DND-41 (cell line): ENCODE measurements around the gene ELOVL6.

Experiments
- ATAC-seq: fragments of 200-7000 bp; cut with Tn5 transposase; 3 replicates; pipeline ENCODE4 v1.9.1; 2021; ENCODE audit warnings: low read depth; ENCODE audit not compliant: insufficient read depth
- DNase-seq: peaks from one replicate; pipeline ENCODE4 v3.0.0-alpha.2; 2020
- H2AFZ ChIP-seq: 2 replicates; pipeline ENCODE4 v1.6.0; 2012; ENCODE audit warnings: low read depth, low read length
- H3K27ac ChIP-seq: 2 replicates; pipeline ENCODE4 v1.5.1; 2012; ENCODE audit warnings: low read length, inconsistent platforms
- H3K27me3 ChIP-seq: fragments of 200-600 bp; sonication (generic); 2 replicates; pipeline ENCODE4 v1.6.0; 2012; ENCODE audit warnings: low read length, mild to moderate bottlenecking, inconsistent platforms; ENCODE audit not compliant: insufficient read depth, poor library complexity
- H3K36me3 ChIP-seq: 2 replicates; pipeline ENCODE4 v1.5.1; 2012; ENCODE audit warnings: low read length, inconsistent platforms; ENCODE audit not compliant: insufficient read depth
- H3K4me1 ChIP-seq: 2 replicates; pipeline ENCODE4 v1.5.1; 2012; ENCODE audit warnings: mild to moderate bottlenecking, low read length; ENCODE audit not compliant: insufficient read depth
- H3K4me2 ChIP-seq: 2 replicates; pipeline ENCODE4 v1.6.0; 2012; ENCODE audit warnings: mild to moderate bottlenecking, moderate library complexity, low read length, inconsistent platforms; ENCODE audit not compliant: insufficient read depth
- H3K4me3 ChIP-seq, 2 experiments: fragments of 200-600 bp in 1 of 2; shearing (Covaris generic) in 1 of 2; 2 replicates each; pipeline ENCODE4 v1.5.1; 2012 to 2016; ENCODE audit warnings: inconsistent platforms in 2 of 2, low read length in 2 of 2, mild to moderate bottlenecking in 2 of 2, low read depth in 1 of 2, moderate library complexity in 1 of 2
- H3K79me2 ChIP-seq: 2 replicates; pipeline ENCODE4 v1.6.0; 2012; ENCODE audit warnings: low read length, inconsistent platforms; ENCODE audit not compliant: insufficient read depth
- H3K9ac ChIP-seq: 2 replicates; pipeline ENCODE4 v1.6.0; 2012; ENCODE audit warnings: low read depth, mild to moderate bottlenecking, inconsistent platforms, low read length, moderate library complexity
- H3K9me3 ChIP-seq: 2 replicates; pipeline ENCODE4 v1.5.1; 2012; ENCODE audit warnings: low read length, moderate library complexity, mild to moderate bottlenecking, inconsistent platforms; ENCODE audit not compliant: insufficient read depth, severe bottlenecking
- H4K20me1 ChIP-seq: 2 replicates; pipeline ENCODE4 v1.6.0; 2012; ENCODE audit warnings: low read length; ENCODE audit not compliant: insufficient read depth
- EZH2 ChIP-seq: IDR thresholded peaks from 3 replicates; pipeline ENCODE4 v1.6.1; 2012; ENCODE audit warnings: borderline replicate concordance, low read depth, mild to moderate bottlenecking, moderate library complexity, low read length, inconsistent platforms; ENCODE audit not compliant: severe bottlenecking
- TF ChIP-seq, protein P1 (sequence below): IDR thresholded peaks from 2 replicates; pipeline ENCODE4 v1.5.1; 2012; ENCODE audit warnings: borderline replicate concordance, low read length, moderate library complexity, mild to moderate bottlenecking; ENCODE audit not compliant: poor library complexity, severe bottlenecking; ENCODE audit errors: extremely low read depth

The ELOVL6 gene

DNA sequence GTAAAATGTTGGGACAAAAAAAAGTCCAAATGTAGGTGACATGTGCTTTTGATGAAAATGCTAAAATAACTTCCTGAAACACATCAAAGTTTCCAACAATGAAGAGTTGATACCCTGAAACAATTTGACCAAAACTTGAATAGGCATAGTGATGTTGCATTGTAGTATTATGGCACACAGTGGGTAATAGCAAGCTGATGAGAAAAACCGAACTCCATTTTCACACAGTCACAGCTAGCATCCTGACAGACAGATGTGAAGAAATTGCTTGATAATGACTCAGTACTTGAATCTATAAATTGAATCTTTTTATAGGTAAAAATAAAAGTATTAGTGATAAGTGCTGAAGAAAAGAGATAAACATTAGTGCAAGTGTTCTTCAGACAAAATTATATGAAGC, 122.5 kb downstream of the ELOVL6 start:
- DNase-seq (no peak), ATAC-seq (no peak)
- H3K4me1 ChIP-seq: no peaks in the 10 kb centered on the region
- H3K9ac ChIP-seq: no peak overlapping the region
- no peak overlapping the region for H3K4me2 ChIP-seq
- no peak overlapping the region for H3K4me3 ChIP-seq
- no peaks in the 10 kb centered on the region for H3K79me2 ChIP-seq
- no peak overlapping the region for H3K27ac ChIP-seq
- H3K9me3 ChIP-seq: no peaks in the 10 kb centered on the region
- H3K36me3 ChIP-seq: peaks cover 10% of the 10 kb centered on the region; the same call in 1 of the 2 replicates
- H3K27me3 ChIP-seq: no peaks in the 10 kb centered on the region
- no peak overlapping the region for H2AFZ ChIP-seq
- TF ChIP-seq, protein P1, sequence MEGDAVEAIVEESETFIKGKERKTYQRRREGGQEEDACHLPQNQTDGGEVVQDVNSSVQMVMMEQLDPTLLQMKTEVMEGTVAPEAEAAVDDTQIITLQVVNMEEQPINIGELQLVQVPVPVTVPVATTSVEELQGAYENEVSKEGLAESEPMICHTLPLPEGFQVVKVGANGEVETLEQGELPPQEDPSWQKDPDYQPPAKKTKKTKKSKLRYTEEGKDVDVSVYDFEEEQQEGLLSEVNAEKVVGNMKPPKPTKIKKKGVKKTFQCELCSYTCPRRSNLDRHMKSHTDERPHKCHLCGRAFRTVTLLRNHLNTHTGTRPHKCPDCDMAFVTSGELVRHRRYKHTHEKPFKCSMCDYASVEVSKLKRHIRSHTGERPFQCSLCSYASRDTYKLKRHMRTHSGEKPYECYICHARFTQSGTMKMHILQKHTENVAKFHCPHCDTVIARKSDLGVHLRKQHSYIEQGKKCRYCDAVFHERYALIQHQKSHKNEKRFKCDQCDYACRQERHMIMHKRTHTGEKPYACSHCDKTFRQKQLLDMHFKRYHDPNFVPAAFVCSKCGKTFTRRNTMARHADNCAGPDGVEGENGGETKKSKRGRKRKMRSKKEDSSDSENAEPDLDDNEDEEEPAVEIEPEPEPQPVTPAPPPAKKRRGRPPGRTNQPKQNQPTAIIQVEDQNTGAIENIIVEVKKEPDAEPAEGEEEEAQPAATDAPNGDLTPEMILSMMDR: no peak
- no peak for TF ChIP-seq EZH2
- H4K20me1 ChIP-seq: no peaks in the 10 kb centered on the region

DNA sequence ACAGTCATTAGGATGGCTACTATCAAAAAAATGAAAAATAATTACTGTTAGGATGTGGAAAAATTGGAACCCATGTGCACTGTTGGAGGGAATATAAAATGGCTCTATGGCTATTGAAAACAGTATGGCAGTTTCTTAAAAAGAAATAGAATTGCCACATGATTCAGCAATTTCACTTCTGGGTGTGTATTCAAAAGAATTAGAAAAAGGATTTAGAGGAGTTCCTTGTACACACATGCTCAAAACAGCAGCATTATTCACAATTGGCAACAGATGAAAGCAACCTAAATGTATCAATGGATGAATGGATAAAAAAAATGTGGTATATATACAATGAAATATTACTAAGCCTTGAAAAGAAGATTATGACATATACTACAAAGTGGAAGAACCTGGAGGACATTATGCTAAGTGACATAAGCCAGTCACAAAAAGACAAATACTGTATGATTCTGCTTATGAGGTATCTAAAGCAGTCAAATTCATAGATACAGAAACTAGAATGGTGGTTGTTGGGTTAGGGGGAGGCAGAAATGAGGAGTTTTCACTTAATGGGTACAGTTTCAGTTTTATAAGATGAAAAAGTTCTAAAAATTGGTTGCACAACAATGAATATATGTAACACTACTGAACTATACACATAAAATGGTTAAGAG, 123.2 kb downstream of the ELOVL6 start:
- Histone ChIP-seq H3K79me2 (no peaks in the 10 kb centered on the region), H2AFZ (no peak overlapping the region), H3K4me3 (no peak overlapping the region), H3K36me3 (peaks cover 10% of the 10 kb centered on the region; the same call in 1 of the 2 replicates), H3K9me3 (no peaks in the 10 kb centered on the region), H3K27ac (no peak overlapping the region), H3K4me1 (no peaks in the 10 kb centered on the region), H4K20me1 (no peaks in the 10 kb centered on the region), H3K27me3 (no peaks in the 10 kb centered on the region), H3K9ac (no peak overlapping the region), H3K4me2 (no peak overlapping the region)
- ATAC-seq: no peak
- TF ChIP-seq, protein P1: no peak
- no peak for TF ChIP-seq EZH2
- DNase-seq: no peak

DNA sequence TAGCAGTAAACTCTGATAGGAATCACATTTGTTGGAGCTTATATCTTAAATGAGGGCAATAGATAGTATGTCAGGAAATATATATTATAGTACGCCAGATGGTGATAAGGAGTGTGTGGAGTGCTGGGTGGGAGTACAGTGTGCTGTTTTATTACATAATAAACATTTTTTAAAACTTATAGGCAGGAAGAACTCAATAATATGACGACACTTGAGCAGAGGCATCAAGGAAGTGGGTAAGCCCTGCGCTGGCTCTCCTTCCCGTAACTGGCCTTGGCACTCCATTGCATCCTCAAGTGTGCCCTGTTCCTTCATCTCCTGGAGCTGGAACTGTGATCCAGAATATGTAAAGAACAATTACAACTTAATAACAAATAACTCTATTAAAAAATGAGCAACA, 123.8 kb downstream of the ELOVL6 start:
- no peak for ATAC-seq

More for the DNA sequence above, 123.8 kb downstream of the ELOVL6 start:
- Histone ChIP-seq H3K9me3 (no peaks in the 10 kb centered on the region), H3K27me3 (no peaks in the 10 kb centered on the region), H3K9ac (no peak overlapping the region), H3K27ac (no peak overlapping the region), H3K36me3 (peaks cover 10% of the 10 kb centered on the region; the same call in 1 of the 2 replicates), H2AFZ (no peak overlapping the region), H3K4me3 (no peak overlapping the region), H4K20me1 (no peaks in the 10 kb centered on the region), H3K79me2 (0 out of 2 replicates have a peak, but pooled peaks cover 2% of the 10 kb centered on the region), H3K4me1 (no peaks in the 10 kb centered on the region), H3K4me2 (no peak overlapping the region)
- DNase-seq: no peak
- TF ChIP-seq, protein P1: no peak
- TF ChIP-seq EZH2: no peak
